GM18502 (cell line): ENCODE measurements around the gene RBFOX2.
"Not testable (repeated sequence)": the region's sequence is repeated elsewhere in the genome, so short reads cannot be mapped to it uniquely, and the experiment has no call there.

Experiments used
- ATAC-seq: cut with Tn5 transposase; IDR thresholded peaks from one replicate; pipeline ENCODE4 v1.9.1; 2021; ENCODE audit warnings: mild to moderate bottlenecking; ENCODE audit not compliant: unreplicated experiment, poor library complexity

The RBFOX2 gene

DNA sequence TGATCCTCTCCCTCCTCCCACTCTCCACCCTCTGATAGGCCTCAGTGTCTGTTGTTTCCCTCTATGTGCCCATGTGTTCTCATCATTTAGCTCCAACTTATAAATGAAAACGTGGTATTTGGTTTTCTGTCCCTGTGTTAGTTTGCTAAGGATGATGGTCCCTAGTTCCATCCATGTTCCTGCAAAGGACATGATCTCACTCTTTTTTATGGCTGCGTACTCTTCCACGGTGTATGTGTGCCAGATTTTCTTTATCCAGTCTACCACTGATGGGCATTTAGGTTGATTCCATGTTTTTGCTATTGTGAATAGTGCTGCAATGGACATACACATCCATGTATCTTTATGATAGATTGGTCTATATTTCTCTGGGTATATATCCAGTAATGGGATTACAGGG is 15.9 kb upstream of the RBFOX2 start:
- ATAC-seq, result not testable (repeated sequence)

DNA sequence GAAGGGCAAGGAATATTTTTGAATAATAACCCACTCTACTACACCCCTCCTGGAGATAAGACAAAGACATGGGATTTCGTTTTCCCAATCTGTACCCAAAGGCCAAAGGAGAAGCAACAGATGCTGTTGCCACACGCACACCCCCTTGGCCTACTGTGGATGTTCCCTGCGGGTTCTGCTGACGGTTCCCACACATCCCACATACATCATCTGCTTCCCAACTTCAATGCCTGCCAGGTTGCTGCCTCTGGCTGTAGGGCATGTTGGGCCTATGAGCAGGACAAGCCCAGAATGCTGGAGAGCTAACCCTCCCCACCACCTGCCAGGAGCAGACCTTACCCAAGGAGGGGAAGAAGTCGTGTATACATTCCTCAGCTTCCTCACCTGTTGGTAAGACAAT is 13.6 kb upstream of the RBFOX2 start:
- ATAC-seq, result no peak

DNA sequence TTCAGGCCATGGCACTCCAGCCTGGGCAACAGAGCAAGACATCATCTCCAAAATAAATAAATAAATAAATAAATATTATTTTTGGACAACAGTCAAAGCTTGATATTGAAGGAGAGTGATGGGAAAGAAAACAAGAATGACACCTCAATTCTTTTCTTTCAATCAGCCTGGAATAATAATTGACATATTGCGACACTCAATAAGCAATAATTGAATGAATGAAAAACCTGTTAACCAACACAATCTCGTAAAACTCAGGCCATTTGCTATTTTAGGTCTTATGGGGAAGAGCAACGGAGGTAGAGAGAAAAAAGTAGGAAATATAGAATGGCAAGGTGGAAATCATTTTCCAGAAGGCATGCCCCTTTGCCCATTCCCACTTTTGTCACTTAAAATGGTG is 10.5 kb upstream of the RBFOX2 start:
- ATAC-seq, result no peak

DNA sequence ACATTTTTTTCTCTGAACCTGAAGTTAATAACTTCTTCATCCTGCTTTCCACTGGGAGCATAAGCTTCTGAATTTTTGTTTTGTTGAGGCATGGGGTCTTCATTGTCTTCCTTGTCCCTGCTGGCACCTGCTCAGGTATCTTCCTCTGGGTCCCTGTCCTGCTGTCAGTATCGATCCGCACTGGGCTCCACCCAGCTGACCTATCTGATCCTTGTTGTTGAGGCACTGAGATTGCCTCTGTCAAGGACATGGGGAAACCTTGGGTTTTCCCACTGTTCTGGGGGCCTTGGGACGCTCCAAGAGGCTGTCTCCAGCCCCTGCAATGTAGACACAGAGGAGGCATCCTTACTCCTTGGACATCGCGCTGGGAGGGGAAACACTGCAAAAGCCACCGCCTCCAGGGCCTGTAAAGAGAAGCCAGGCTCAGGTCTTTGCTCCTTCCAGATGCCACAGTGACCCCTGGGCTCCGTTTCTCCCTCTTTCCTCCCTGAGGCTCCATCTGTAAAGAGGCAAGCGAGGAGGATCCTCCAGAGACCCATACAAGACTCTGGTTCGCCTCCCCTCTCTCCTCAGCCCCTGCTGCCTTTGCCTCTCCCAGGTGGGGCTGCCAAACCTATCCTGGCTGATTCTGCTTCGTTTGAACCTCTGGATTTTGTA is 8.6 kb upstream of the RBFOX2 start:
- ATAC-seq, result no peak

DNA sequence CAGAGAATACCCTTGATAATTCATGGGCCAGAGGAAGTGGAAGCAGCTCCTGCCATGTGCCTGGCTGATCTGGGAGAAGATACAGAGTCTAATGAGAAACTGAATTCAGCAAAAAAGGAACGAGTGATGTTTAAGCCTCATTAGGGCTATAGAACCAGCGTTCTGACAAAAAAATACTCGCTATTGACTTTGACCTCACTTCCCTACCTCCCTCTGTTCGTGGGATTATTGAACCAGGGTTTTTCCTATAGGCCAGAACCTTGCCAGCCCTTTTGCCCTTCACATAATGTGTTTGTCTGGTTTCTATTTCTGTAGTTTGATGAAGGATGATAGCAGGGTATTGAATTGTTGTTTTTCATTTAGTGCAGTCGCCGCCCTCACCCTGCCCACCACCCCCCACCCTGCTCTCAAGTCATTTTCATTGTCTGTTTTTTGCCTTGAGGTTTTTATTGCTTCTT is 7.6 kb upstream of the RBFOX2 start:
- no peak for ATAC-seq

DNA sequence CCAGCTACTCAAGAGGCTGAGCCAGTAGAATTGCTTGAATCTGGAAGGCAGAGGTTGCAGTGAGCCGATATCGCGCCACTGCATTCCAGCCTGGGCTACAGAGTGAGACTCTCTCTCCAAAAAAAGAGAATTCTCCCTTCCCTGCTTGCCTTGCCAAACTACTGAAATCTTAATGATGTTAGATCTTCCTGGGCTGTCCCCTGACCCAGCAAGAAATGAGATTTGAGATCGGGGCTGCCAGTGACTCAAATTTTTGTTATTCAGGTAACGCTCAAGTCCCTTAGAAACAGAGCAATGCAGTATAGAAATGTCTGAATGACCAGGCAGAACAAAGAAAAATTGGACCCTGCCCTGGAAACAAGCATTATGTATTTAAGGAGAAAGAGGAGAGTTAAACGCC is 4.0 kb upstream of the RBFOX2 start:
- ATAC-seq, result no peak

DNA sequence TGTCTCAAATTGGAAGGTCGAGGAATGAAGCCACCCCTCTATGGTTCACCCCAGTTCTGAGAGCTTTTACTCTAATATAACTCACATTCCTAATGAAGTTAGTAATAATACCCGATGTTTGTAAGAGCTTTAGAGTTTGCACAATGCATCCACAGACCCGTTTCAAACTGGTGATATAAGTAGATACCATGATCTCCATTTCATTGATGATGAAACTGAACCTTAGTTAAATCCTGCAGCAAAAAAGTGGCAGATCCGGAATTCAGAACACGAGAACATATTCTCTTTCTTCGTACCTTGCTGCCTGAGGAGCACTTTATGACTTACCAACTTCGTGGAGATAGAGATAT is 757 bp upstream of the RBFOX2 start:
- no peak for ATAC-seq

DNA sequence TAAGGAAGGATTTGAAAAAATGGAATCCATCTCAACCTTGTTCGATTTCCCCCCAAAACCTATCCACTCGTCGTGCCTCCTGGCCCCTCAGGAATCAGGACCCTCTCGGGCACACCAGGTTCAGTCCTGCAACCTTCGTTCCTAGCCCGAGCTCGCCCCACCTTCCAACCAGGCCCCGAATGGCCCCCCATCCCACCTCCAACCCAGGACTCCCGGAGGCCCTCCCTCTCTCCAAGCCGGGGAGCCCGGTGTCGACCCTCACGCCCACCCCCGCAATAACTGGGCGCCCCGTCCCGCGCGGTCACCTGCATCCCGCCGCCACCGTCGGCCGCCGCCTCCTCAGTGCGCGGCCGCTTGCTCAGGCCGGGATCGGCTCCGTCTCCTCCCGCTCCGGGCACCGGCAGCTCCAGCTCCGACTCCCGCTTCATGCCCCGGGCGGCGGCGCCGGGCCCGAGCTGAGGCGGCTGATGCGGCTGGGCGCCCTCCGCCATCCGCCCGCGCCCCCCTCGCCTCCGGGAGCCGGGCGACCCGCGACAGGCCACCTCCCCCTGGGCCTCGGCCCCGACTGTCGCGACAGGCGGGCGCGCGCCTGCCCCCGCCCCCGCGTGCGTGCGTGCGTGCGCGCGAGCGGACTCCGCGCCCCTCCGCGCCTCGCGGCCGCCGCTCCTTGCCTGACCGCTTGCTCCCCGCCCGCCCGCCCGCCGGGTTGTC is 534 bp downstream of the RBFOX2 start:
- ATAC-seq, result peak; percentile 38

DNA sequence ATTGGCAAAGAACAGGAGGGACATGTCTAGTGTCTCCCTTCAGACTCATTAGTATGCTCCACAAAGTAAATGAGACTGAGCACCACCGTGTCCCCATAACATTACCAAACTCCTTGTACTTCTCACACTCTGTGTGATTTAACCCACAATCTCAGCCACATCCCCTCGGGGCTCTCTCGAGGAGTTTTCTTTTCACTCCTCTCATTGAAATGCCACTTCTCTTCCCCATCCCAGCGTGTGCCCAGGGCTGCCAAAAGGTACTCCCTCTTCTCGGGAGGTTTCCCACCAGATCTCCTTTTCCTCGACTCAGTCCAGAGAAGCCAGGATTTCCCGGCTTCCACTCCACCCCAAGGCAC is 1.1 kb downstream of the RBFOX2 start:
- ATAC-seq, result no peak

DNA sequence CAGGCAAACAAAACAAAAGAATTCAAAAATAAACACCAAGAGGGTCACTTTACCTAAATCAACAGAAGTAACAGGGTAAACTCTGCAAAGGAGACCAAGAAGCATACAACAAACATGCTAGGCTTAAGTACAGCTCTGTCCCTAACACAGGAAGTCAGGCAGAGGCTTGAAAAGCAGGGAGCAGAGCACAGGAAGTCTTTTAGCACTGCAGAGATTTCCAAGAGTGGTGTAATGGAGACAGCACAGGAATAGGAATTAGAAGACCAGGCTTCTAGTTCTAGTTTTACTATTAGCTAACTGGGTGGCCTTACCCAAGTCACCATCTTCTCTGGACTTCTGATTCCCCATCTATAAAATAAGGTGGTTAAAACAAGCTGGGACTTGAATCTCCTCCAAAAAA is 1.9 kb downstream of the RBFOX2 start:
- ATAC-seq, result no peak

DNA sequence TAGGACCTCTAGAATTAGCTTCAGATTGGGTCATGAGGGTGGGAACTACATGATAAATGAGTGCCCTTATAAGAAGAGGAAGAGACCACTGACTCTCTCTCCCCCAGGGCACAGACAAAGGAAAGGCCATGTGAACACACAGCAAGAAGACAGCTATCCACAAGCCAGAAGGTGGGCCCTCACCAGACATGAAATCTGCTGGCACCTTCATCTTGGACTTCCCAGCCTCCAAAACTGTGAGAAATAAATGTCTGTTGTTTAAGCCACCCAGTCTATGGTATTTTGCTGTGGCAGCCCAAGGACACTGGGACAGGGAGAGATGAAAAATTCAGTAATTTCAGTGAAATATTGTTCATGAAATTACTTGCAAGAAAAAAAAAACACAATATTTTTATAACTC is 5.9 kb downstream of the RBFOX2 start:
- ATAC-seq, result no peak

DNA sequence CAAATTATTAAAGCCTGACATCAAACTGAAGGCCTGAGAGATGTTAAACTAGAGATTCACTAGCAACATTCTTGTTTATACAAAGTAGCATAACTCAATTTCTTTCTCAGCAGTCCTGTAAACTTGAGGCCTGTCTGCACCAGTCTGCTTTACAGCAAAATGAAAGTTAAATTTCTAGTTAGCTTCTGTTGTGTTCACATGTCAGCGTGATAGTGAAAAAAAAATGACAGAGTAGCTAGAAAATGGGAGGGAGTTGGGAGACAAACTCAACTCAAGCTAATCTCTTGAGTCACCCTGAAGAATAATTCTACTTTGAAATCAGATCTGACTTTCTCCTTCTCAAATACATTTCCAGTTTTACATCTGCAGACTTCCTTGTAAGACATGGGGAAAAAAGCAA is 6.5 kb downstream of the RBFOX2 start:
- ATAC-seq, result no peak

DNA sequence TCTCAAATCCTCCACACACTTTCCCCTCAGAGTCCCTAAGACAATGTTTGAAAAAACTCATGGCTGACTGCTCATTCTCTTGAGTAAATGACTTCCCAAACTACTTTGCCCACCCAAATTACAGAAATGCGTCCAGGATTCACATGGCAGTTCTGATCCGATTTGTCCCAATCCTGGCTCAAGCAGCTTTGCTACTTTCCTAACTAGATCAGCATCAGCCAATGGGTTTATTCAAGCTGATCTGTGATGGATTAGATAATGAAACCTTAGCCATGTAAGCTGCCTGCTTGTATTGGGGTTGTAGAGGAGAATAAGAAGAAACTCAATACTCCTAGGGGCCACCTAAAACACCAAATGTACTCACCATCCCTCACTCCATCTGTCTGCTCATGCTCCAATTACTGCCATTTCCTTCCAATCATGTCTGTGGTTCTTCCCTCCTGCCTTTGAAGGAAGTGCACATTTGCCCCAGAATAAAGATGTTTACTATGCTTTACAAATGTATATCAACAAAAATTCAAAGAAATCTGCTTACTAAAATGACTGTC is 6.9 kb downstream of the RBFOX2 start:
- ATAC-seq, result no peak

DNA sequence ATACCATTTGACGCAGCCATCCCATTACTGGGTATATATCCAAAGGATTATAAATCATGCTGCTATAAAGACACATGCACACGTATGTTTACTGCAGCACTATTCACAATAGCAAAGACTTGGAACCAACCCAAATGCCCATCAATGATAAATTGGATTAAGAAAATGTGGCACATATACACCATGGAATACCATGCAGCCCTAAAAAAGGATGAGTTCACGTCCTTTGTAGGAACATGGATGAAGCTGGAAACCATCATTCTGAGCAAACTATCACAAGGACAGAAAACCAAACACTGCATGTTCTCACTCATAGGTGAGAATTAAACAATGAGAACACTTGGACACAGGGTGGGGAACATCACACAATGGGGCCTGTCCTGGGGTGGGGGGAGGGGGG is 7.8 kb downstream of the RBFOX2 start:
- ATAC-seq, result not testable (repeated sequence)

DNA sequence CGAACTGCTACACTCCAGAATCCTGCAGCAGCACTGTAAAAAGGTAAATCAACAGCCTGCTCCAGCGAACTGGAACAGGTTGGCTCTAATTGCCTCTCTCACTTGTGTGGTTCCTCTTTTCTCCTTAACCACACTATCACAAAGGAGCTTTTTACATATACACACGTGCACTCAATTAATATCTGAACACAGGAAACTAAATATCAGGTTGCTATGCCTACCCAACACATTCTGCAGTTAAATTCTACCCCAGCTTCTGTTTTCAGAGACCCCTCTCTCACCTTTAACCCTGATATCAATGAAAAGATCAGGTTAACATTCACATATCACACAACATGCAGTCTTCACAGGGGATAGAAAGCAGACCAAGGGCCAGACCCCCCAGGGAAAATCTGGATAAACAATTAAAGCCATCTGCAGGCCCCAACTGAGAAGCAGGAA is 11.0 kb downstream of the RBFOX2 start:
- ATAC-seq, result no peak

DNA sequence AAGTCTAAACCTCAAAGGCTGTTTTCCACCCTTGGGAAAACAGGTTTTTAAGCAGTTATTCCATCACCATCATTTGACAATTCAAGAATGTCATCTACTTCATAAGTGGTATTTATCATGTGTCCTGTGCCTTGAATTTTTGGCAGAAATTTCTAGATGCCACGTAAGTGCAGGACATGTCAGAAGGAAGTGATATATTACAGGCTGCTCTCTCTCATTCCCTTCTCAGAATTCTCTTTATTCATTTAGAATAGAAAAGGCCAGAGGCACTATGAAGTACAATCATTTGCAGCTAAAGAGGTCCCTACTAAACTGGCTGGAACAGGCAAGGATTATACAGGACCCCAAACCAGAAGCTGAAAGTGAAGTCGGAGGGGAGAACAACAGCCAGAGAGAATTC is 11.9 kb downstream of the RBFOX2 start:
- ATAC-seq, result no peak

DNA sequence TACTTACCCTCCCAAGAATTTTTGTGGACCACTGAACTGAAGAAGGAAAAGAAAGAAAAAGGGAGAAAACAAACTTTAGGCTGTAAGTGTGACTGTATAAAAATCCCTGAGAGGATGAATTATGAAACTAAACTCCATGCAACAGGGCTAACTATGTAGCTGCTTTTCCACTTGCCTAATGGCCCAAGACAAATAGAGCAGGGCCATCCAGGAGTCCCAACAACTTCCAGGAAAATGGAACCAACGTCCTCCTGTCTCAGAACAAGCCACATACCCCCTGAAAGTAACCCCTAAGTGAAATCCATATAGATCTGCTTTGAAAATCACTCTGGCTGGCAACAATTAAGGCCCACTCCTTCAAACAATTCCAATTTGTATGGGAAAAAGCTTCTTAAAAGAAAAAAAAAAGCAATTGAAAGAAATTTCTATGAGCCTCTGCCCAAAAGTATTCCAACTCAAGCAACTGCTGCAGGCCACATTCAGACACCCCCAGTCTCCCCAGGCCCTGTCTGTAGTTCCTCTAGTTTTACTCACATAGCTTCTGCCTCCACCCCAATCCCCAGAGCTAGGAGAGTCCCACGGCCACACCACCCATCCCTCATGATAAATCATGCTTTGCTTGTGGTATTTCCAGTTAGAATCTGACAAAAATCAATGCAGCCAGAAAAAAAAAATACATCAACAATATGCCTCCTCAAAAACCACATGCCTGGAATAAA is 12.7 kb downstream of the RBFOX2 start:
- ATAC-seq, result no peak

DNA sequence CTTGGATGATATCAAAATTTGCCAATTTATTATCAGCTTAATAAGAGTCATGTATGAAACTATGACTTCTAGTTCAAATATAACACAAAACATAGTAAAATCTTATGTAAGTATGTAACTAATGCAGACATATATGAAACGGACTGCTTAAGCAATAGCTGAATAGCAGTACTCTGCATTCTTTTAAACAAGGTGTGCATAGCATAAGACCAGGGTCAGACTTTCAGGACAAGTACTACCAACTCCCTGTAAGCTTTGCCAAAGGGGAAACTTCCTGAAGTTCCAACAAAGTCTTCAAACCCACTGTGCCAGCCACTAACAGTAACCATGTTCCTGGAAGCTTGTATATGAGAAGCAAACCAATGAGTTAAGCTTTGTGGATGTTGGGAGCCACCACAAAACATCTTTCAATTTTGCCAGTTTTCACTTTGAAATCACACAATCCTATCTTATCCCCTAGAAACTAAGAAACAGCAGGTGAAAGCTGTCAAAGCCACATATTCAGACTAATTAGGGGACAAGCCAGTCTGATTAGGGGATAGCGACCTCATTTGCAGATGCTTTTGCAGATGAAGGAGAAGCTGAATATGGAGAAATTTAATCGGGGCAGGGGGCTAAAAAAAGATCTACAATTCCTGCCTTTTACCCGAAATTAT is 13.3 kb downstream of the RBFOX2 start:
- no peak for ATAC-seq

DNA sequence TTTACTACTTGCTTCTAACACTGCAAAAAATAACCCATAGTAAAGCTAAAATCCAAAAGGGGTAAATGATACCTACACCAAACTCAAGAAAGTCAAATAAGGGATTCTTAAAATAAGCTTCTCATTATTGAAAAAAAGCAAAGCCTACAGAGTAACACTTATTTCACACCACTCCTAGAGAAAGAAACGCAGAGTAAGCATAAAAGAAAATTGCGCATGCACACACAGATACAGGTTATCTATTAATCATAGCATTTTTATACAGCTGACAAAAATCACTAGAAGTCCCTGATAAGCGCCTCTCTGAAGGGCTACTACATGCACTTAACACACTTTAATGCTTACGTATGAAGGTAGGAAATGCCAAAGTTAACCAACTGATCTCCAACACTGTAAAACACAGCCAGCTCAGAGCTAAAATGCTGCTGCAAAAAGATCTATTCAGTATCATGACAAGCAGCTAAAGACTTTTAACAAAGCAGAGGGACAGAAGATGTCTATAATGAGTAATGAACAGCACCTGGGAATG is 14.0 kb downstream of the RBFOX2 start:
- ATAC-seq, result no peak

DNA sequence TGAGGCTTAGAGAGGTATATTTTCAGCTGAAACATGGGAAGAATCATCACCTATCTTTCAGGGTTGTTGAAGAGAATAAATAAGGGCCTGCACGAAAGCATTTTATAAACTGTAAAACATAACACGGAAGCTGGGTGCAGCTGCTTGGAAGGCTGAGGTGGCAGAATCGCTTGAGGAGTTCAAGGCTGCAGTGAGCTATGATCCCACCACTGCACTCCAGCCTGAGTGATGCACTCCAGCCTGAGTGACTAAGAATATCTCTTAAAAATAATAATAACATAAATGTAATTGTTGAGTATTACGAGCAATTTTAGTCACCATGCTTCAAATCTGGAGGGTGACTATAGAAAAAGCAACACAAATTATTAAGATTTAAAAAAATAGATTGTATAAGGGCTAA is 16.3 kb downstream of the RBFOX2 start:
- ATAC-seq, result no peak

DNA sequence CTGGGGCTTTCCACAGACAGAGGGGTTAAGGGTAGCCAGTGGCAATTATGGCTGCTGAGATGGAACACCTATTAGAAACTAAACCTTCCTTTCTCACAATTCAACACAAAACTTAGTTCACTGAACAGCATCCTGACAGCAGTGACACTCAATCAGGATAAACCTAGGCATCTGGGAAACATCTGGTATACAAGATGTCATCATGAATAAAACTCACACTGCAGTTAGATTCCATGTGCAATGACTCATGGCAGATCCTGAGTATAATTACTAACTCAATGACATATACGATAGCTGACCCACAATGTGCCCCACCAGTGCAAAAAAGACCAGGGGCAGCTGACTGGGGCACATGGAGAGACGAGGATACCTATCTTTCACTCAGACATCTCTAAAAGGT is 17.7 kb downstream of the RBFOX2 start:
- no peak for ATAC-seq
